HG02623 (cell line): ENCODE results near the gene METTL25.

ENCODE experiments used
- ATAC-seq: cut with Tn5 transposase; IDR thresholded peaks from one replicate; pipeline ENCODE4 v1.9.1; 2021; ENCODE audit warnings: moderate library complexity; ENCODE audit not compliant: unreplicated experiment

Gene METTL25

DNA sequence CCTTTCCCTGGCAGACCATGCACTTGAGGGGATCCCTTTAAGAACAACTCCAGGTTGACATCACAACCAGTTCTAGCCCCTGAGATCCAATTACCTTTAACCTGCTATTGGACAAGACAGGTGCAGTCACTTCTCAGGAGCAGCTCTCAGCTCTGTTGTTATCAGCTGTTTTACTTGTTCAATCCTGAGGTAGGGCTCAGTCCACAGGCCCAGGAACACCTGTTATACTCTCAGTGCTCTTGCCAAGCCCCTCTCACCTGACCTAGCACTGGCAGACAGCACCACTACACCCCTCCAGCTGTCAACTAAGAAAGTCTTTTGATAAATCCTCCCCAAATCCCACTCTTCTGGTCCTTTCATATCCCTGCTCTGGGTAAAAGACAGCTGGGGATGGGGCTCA, 164.4 kb downstream of the METTL25 start:
- ATAC-seq: no peak

GRCh38 chr12:82523996-82524395, 165.7 kb downstream of the METTL25 start:
- no peak for ATAC-seq

GRCh38 chr12:82524641-82525040, 166.3 kb downstream of the METTL25 start:
- ATAC-seq: no peak

DNA sequence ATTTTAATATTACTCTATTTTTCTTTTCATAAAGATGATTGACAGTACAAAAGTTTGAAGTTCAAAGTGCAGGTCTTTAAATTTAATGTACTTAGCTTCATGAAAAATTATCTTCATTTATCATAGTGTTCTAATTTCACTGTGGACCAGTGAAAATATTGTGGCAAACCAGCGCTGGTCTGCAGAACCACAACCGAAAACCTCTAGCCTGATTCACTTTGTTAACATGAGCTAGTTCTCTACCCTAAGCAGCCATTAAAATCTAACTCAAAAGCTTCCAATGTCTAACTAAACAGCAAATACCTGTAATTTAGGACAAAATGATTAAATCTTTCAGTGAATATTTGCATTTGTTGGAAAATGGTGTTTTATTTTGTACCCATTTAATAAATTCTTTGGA, 167.3 kb downstream of the METTL25 start:
- no peak for ATAC-seq

DNA sequence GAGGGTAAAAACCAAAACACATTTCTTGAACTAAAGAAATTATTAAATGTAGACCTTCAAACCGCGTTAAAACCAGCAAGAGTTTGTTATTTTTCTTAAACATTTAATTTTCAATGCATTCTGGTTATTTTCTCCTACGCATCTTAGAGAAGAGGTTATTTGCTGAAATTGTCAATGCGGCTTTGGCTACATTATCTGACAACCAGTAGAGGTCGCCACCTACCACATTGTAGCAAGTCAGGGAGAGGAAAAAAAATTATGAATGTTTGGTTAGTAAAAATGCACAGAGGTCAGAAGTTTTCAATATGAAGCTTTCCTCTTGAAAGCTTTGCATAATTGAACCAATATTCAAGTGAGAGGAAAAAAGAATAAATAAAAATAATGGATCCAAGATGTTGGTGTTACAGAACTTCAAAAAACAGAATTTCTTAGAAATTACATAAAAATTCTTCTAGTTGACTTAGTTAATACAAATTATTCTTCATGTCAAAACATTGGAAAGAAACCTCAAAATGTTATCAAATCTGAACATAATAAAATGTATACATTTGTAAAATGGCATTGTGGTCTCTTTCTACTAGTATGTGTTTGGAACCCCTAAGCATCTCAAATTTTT, 168.9 kb downstream of the METTL25 start:
- peak; percentile 76 for ATAC-seq
